Measurements from ENCODE around the gene SOS2. TPM values are rescaled to one million over a fixed set of nuclear protein-coding genes. Genes with fewer than 3 reads are reported as not detected.
"Not testable (repeated sequence)": the region's sequence is repeated elsewhere in the genome, so short reads cannot be mapped to it uniquely, and the experiment has no call there.

The SOS2 gene
- total RNA-seq, 2 experiments from 2014 or later: 16.5 to 25.2 TPM

GRCh38 chr14:50073663-50074062, 157.7 kb downstream of the SOS2 start:
- H4K20me1 ChIP-seq (ENCODE audit: insufficient read depth, low read length); H3K27ac ChIP-seq (ENCODE audit: low read depth, low read length, poor library complexity, severe bottlenecking); H2AFZ ChIP-seq (ENCODE audit: low read length); intact Hi-C loops (cut with micrococcal nuclease; ENCODE audit: unreplicated experiment); POLR2A ChIA-PET; H3K36me3 ChIP-seq (ENCODE audit: insufficient read depth, low read length); H3K4me2 ChIP-seq (ENCODE audit: low read length); H3K4me1 ChIP-seq (ENCODE audit: insufficient read depth, low read length, poor library complexity, severe bottlenecking); H3K79me2 ChIP-seq (ENCODE audit: insufficient read depth, low read depth, low read length); DNase-seq (ENCODE audit: low spot score); H3K9me2 ChIP-seq (ENCODE audit: insufficient read depth, low read length); H3K9me3 ChIP-seq (ENCODE audit: low read length); BruUV-seq (replicated peaks); CTCF ChIA-PET (ENCODE audit: unreplicated experiment); H3K4me3 ChIP-seq (ENCODE audit: low read depth, low read length, poor library complexity, severe bottlenecking): not testable (repeated sequence)

- CTCF ChIA-PET (ENCODE audit: unreplicated experiment): interaction anchor here (0.6 kb wide), 1 partner anchor 11 kb away, joined by 3 read pairs; no protein-coding TSS in a partner anchor
- Histone ChIP-seq H4K20me1 (ENCODE audit: insufficient read depth, low read length) (no peaks in the 10 kb centered on the region), H3K4me3 (ENCODE audit: low read depth, low read length, poor library complexity, severe bottlenecking) (no peak overlapping the region), H2AFZ (ENCODE audit: low read length) (no peak overlapping the region), H3K27ac (ENCODE audit: low read depth, low read length, poor library complexity, severe bottlenecking) (no peak overlapping the region), H3K4me1 (ENCODE audit: insufficient read depth, low read length, poor library complexity, severe bottlenecking) (no peaks in the 10 kb centered on the region), H3K4me2 (ENCODE audit: low read length) (no peak overlapping the region), H3K36me3 (ENCODE audit: insufficient read depth, low read length) (no peaks in the 10 kb centered on the region), H3K9me3 (ENCODE audit: low read length) (no peaks in the 10 kb centered on the region), H3K79me2 (ENCODE audit: insufficient read depth, low read depth, low read length) (no peaks in the 10 kb centered on the region), H3K9me2 (ENCODE audit: insufficient read depth, low read length) (no peaks in the 10 kb centered on the region)
- no TSS peak for BruUV-seq (replicated peaks)
- POLR2A ChIA-PET: interaction anchor here (0.6 to 1.3 kb wide), 3 partner anchors 9 to 61 kb away, joined by 3 to 7 read pairs (median 5); no protein-coding TSS in a partner anchor
- intact Hi-C loops (cut with micrococcal nuclease; ENCODE audit: unreplicated experiment): no loop called here
- no peak for DNase-seq (ENCODE audit: low spot score)
- TF ChIP-seq, protein P1, sequence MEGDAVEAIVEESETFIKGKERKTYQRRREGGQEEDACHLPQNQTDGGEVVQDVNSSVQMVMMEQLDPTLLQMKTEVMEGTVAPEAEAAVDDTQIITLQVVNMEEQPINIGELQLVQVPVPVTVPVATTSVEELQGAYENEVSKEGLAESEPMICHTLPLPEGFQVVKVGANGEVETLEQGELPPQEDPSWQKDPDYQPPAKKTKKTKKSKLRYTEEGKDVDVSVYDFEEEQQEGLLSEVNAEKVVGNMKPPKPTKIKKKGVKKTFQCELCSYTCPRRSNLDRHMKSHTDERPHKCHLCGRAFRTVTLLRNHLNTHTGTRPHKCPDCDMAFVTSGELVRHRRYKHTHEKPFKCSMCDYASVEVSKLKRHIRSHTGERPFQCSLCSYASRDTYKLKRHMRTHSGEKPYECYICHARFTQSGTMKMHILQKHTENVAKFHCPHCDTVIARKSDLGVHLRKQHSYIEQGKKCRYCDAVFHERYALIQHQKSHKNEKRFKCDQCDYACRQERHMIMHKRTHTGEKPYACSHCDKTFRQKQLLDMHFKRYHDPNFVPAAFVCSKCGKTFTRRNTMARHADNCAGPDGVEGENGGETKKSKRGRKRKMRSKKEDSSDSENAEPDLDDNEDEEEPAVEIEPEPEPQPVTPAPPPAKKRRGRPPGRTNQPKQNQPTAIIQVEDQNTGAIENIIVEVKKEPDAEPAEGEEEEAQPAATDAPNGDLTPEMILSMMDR (conservative IDR thresholded peaks at IDR 0.05; ENCODE audit: low read length): no peak
- TF ChIP-seq EZH2phosphoT487 (IDR thresholded peaks at IDR 0.05; ENCODE audit: borderline replicate concordance, low read depth, low read length): no peak
These were observed 159.0 kb downstream of the SOS2 start for GRCh38 chr14:50072395-50072794.

GRCh38 chr14:50070840-50071548, 160.4 kb downstream of the SOS2 start:
- Histone ChIP-seq H3K36me3 (ENCODE audit: insufficient read depth, low read length) (no peaks in the 10 kb centered on the region), H3K4me2 (ENCODE audit: low read length) (no peak overlapping the region), H2AFZ (ENCODE audit: low read length) (no peak overlapping the region), H3K79me2 (ENCODE audit: insufficient read depth, low read depth, low read length) (no peaks in the 10 kb centered on the region), H3K4me3 (ENCODE audit: low read depth, low read length, poor library complexity, severe bottlenecking) (no peak overlapping the region), H3K9me3 (ENCODE audit: low read length) (no peaks in the 10 kb centered on the region), H3K4me1 (ENCODE audit: insufficient read depth, low read length, poor library complexity, severe bottlenecking) (no peaks in the 10 kb centered on the region), H4K20me1 (ENCODE audit: insufficient read depth, low read length) (no peaks in the 10 kb centered on the region), H3K27ac (ENCODE audit: low read depth, low read length, poor library complexity, severe bottlenecking) (no peak overlapping the region), H3K9me2 (ENCODE audit: insufficient read depth, low read length) (no peaks in the 10 kb centered on the region)
- ChIA-PET CTCF (ENCODE audit: unreplicated experiment) (no interaction called here), POLR2A (interaction anchor here (0.6 to 1.3 kb wide), 2 partner anchors 12 to 241 kb away, joined by 4 to 7 read pairs; partner anchors contain the start of gene DMAC2L)
- BruUV-seq (replicated peaks): no TSS peak
- intact Hi-C loops (cut with micrococcal nuclease; ENCODE audit: unreplicated experiment): no loop called here
- TF ChIP-seq EZH2phosphoT487 (IDR thresholded peaks at IDR 0.05; ENCODE audit: borderline replicate concordance, low read depth, low read length): no peak
- TF ChIP-seq, protein P1 (conservative IDR thresholded peaks at IDR 0.05; ENCODE audit: low read length): no peak
- no peak for DNase-seq (ENCODE audit: low spot score)

All from OCI-LY7 (cell line).